K562 (cell line): ENCODE data around the gene TSPAN3. TPM values are rescaled to one million over a fixed set of nuclear protein-coding genes. Genes with fewer than 3 reads are reported as not detected.

Experiments
- ATAC-seq: fragments of 200-7000 bp; cut with Tn5 transposase; 3 replicates; pipeline ENCODE4 v1.9.1; 2020; ENCODE audit warnings: moderate library complexity
- BruUV-seq: library from RNA; stranded (reverse); fragments of 400-500 nt; replicated peaks from 2 replicates; lab custom pipeline; 2021; lab: Mats Ljungman, UMichigan
- CTCF ChIA-PET: fragments of 300-600 bp; formaldehyde crosslinking; extraction: SDS; loops from one replicate; lab custom pipeline; 2021; ENCODE audit warnings: low intra/inter-chr PET ratio; lab: Yijun Ruan, JAX
- POLR2A ChIA-PET: fragments of 300-600, 350-650 bp; sonication (Branson Sonifier 250); formaldehyde crosslinking; extraction: SDS; loops from one replicate; lab custom pipeline; 2021; ENCODE audit warnings: antibody characterized with exemption, inconsistent platforms; lab: Yijun Ruan, JAX
- DNase-seq, 4 experiments: peaks; one replicate each; pipeline versions ENCODE4 v3.0.0 to v3.0.0-alpha.2; 2011 to 2018; ENCODE audit warnings: low spot score in 3 of 4, mixed read lengths in 3 of 4; ENCODE audit errors: extremely low read depth in 1 of 4
- FAIRE-seq: peaks from 2 replicates; lab custom pipeline; 2011; peaks lifted over from hg19 to GRCh38; lab: Jason Lieb, UNC
- H2AFZ ChIP-seq: 2 replicates; pipeline ENCODE4 v1.6.0; 2011; ENCODE audit warnings: low read depth, low read length, control low read depth, inconsistent platforms
- H3K27ac ChIP-seq: fragments of 200-600 bp; 3 replicates; pipeline ENCODE4 v1.8.0; 2011; ENCODE audit warnings: low read depth, mild to moderate bottlenecking, control low read depth, inconsistent platforms, low read length, moderate library complexity, mixed read lengths; ENCODE audit errors: extremely low read depth
- H3K27me3 ChIP-seq, 2 experiments: fragments of 300-600 bp in 1 of 2; 2 replicates in 1 of 2; 3 replicates in 1 of 2; pipeline versions ENCODE4 v1.6.0 to v1.8.0; 2011; ENCODE audit warnings: inconsistent platforms in 2 of 2, low read length in 2 of 2, mild to moderate bottlenecking in 1 of 2, mixed read lengths in 1 of 2, moderate library complexity in 1 of 2; ENCODE audit not compliant: control insufficient read depth in 2 of 2, insufficient read depth in 2 of 2
- H3K36me3 ChIP-seq: fragments of 300-600 bp; 3 replicates; pipeline ENCODE4 v1.8.0; 2011; ENCODE audit warnings: mild to moderate bottlenecking, low read length, inconsistent platforms; ENCODE audit not compliant: control insufficient read depth, insufficient read depth
- H3K4me1 ChIP-seq, 2 experiments: fragments of 200-600 bp in 1 of 2; replicated peaks in 1 of 2; 2 replicates in 1 of 2; 3 replicates in 1 of 2; pipeline versions ENCODE4 v1.5.1 to v1.8.0; 2011; ENCODE audit warnings: inconsistent platforms in 2 of 2, low read length in 2 of 2, mild to moderate bottlenecking in 1 of 2, mixed read lengths in 1 of 2, moderate library complexity in 1 of 2; ENCODE audit not compliant: control insufficient read depth in 2 of 2, insufficient read depth in 2 of 2
- H3K4me2 ChIP-seq: 2 replicates; pipeline ENCODE4 v1.6.1; 2011; ENCODE audit warnings: low read length, control low read depth, inconsistent platforms, mixed read lengths; ENCODE audit not compliant: insufficient read depth
- H3K4me3 ChIP-seq: fragments of 200-600 bp; sonication (generic), shearing (Covaris generic); 2 replicates; pipeline ENCODE4 v1.5.1; 2016; ENCODE audit warnings: control low read depth, inconsistent platforms
- H3K79me2 ChIP-seq: fragments of 200-600 bp; 3 replicates; pipeline ENCODE4 v1.8.0; 2011; ENCODE audit warnings: low read length, inconsistent platforms; ENCODE audit not compliant: control insufficient read depth, insufficient read depth
- H3K9ac ChIP-seq, 2 experiments: 2 replicates each; pipeline versions ENCODE4 v1.6.0 to v1.6.1; 2011; ENCODE audit warnings: low read depth in 2 of 2, low read length in 2 of 2, control low read depth in 1 of 2, inconsistent platforms in 1 of 2, mild to moderate bottlenecking in 1 of 2, mixed read lengths in 1 of 2; ENCODE audit not compliant: insufficient read depth in 1 of 2
- H3K9me1 ChIP-seq: one replicate; pipeline ENCODE4 v1.6.0; 2011; ENCODE audit warnings: inconsistent platforms, mild to moderate bottlenecking, low read length, moderate library complexity; ENCODE audit not compliant: control insufficient read depth, insufficient read depth
- H3K9me3 ChIP-seq: replicated peaks from 2 replicates; pipeline ENCODE4 v1.5.1; 2011; ENCODE audit warnings: low read depth, low read length, inconsistent platforms; ENCODE audit not compliant: control insufficient read depth, insufficient read depth
- H4K20me1 ChIP-seq: replicated peaks from 2 replicates; pipeline ENCODE4 v1.6.1; 2011; ENCODE audit warnings: low read length, inconsistent platforms, mixed read lengths; ENCODE audit not compliant: control insufficient read depth, insufficient read depth
- ARID3B ChIP-seq: fragments of 250-450 bp; sonication (Bioruptor Pico); IDR thresholded peaks from 2 replicates; pipeline ENCODE4 v1.4.0; 2020; ENCODE audit warnings: borderline replicate concordance
- BRF2 ChIP-seq: IDR thresholded peaks from 3 replicates; pipeline ENCODE4 v1.6.1; 2011; ENCODE audit warnings: borderline replicate concordance, mild to moderate bottlenecking; ENCODE audit not compliant: insufficient read length, insufficient read depth
- CBX8 ChIP-seq: fragments of 200-600 bp; sonication (generic); IDR thresholded peaks from 2 replicates; pipeline ENCODE4 v1.6.1; 2012; ENCODE audit warnings: borderline replicate concordance, mixed run types, low read depth, mild to moderate bottlenecking, moderate library complexity, mixed read lengths, low read length, control low read depth, inconsistent platforms; ENCODE audit not compliant: poor library complexity, severe bottlenecking; ENCODE audit errors: extremely low read depth
- DMBX1 ChIP-seq: fragments of 250-450 bp; sonication (Bioruptor Pico); IDR thresholded peaks from 2 replicates; pipeline ENCODE4 v1.8.0; 2022; ENCODE audit warnings: inconsistent platforms, mild to moderate bottlenecking, moderate library complexity, borderline replicate concordance
- E2F6 ChIP-seq, 2 experiments: IDR thresholded peaks; 2 replicates each; pipeline ENCODE4 v1.6.1; 2011; ENCODE audit warnings: borderline replicate concordance in 1 of 2, control low read depth in 1 of 2, low read depth in 1 of 2, low read length in 1 of 2, mild to moderate bottlenecking in 1 of 2, mixed read lengths in 1 of 2, moderate library complexity in 1 of 2; ENCODE audit not compliant: insufficient read depth in 1 of 2, insufficient read length in 1 of 2, poor library complexity in 1 of 2, severe bottlenecking in 1 of 2; ENCODE audit errors: extremely low read depth in 1 of 2
- ELF4 ChIP-seq: fragments of 450-650 bp; formaldehyde crosslinking; IDR thresholded peaks from 2 replicates; pipeline ENCODE4 v1.4.0; 2022; ENCODE audit warnings: missing genetic modification characterization
- GTF2F1 ChIP-seq: IDR thresholded peaks from 2 replicates; pipeline ENCODE4 v1.6.1; 2011; ENCODE audit warnings: low read depth, low read length, improper control_type of control experiment
- HDAC6 ChIP-seq: IDR thresholded peaks from 2 replicates; pipeline ENCODE4 v1.6.1; 2012; ENCODE audit warnings: low read depth, mild to moderate bottlenecking, control low read depth, inconsistent platforms, low read length, moderate library complexity
- NCOA2 ChIP-seq, 2 experiments: fragments of 450-650 bp; IDR thresholded peaks; 2 replicates each; pipeline ENCODE4 v1.6.1; 2018; ENCODE audit warnings: mild to moderate bottlenecking in 2 of 2, moderate library complexity in 1 of 2; ENCODE audit not compliant: partially characterized antibody in 2 of 2
- NELFE ChIP-seq: IDR thresholded peaks from 2 replicates; pipeline ENCODE4 v1.6.1; 2011; ENCODE audit warnings: mild to moderate bottlenecking; ENCODE audit not compliant: insufficient read depth, insufficient read length
- TRIM24 ChIP-seq, 2 experiments: fragments of 450-650 bp; IDR thresholded peaks; 2 replicates each; pipeline ENCODE4 v1.6.1; 2016
- WGBS: fragments of 100-300 bp; shearing (Covaris generic); methylation state at CpG from one replicate; pipeline ENCODE4 v1.1.6; 2016; ENCODE audit warnings: low coverage, mixed read lengths; ENCODE audit not compliant: insufficient coverage; ENCODE audit errors: missing lambda C conversion rate; 5-methylcytosine and 5-hydroxymethylcytosine counted together
- in situ Hi-C: fragments of 300-500 bp; cut with MboI; formaldehyde crosslinking; loops from 4 replicates; pipeline ENCODE4 v1.15.0; 2018; ENCODE audit warnings: inconsistent platforms, mixed read lengths
- intact Hi-C: fragments of 100-400 bp; cut with micrococcal nuclease; formaldehyde crosslinking; loops from 2 replicates; pipeline ENCODE4 v1.14.2; 2022
- polyA plus RNA-seq, 8 experiments: library from polyadenylated mRNA; depleted of rRNA in 4 of 8; stranded (reverse) in 5 of 8; unstranded in 3 of 8; fragments of >200 nt; fragmentation: Nextera tagmentation in 2 of 8; fragmentation: Illumina TruSeq in 1 of 8; extraction: Ambion mirVana in 2 of 8; extraction: Trizol in 1 of 8; gene quantifications; 2 replicates each; pipeline versions ENCODE4 v1.2.1 to v1.2.3, GENCODE V29; 2011 to 2014; ENCODE audit warnings: inconsistent platforms in 1 of 8, missing spikeins in 1 of 8
- total RNA-seq, 7 experiments: library from RNA; depleted of rRNA in 6 of 7; stranded (reverse); fragments of >200 nt in 6 of 7; fragmentation: Illumina TruSeq in 2 of 7; extraction: Trizol in 2 of 7; gene quantifications; 2 replicates each; pipeline versions ENCODE4 v1.2.1 to v1.2.3, GENCODE V29; 2011 to 2021; ENCODE audit warnings: low replicate concordance in 1 of 7

The TSPAN3 gene
- total and polyA plus RNA-seq, 9 of the 15 experiments (the other 6 are each of a cell fraction or from before 2014, with no cell fraction given), result 14.3 to 144 (median 71.1) TPM

- DNase-seq, result no peak
- H3K9ac ChIP-seq, result no peak overlapping the region
- H4K20me1 ChIP-seq, result 0 out of 2 replicates have a peak, but pooled peaks cover 7% of the 10 kb centered on the region
- ChIA-PET CTCF (no interaction called here), POLR2A (interaction anchor here (0.7 to 1.2 kb wide), 2 partner anchors 9 to 1140 kb away, joined by 3 read pairs; no protein-coding TSS in a partner anchor)
- FAIRE-seq, result no peak
- H3K79me2 ChIP-seq, result no peaks in the 10 kb centered on the region
- H3K4me3 ChIP-seq, result no peak overlapping the region
- in situ Hi-C loops (no loop called here), intact Hi-C loops (no loop called here)
- H3K27ac ChIP-seq, result no peak overlapping the region
- WGBS, result 2% methylated on average over 16 of the region's 21 CpGs
- H3K36me3 ChIP-seq, result no peaks in the 10 kb centered on the region
- no peak overlapping the region for H2AFZ ChIP-seq
- peaks cover 7 to 61% of the 10 kb centered on the region in 2 experiments; a peak in 4 of 5 replicates for H3K27me3 ChIP-seq
- ATAC-seq, result no peak
- BruUV-seq, result no TSS peak
- H3K9me1 ChIP-seq, result no peaks in the 10 kb centered on the region
- TF ChIP-seq NELFE (no peak), NCOA2 (IDR thresholded peaks at IDR 0.05; ENCODE audit: partially characterized antibody in 2 of 2) (no peak), E2F6 (IDR thresholded peaks at IDR 0.05; ENCODE audit: borderline replicate concordance in 1 of 2, extremely low read depth in 1 of 2, insufficient read depth in 1 of 2, insufficient read length in 1 of 2, low read depth in 1 of 2, low read length in 1 of 2, poor library complexity in 1 of 2, severe bottlenecking in 1 of 2) (no peak), TRIM24 (IDR thresholded peaks at IDR 0.05) (no peak), DMBX1 (no peak), BRF2 (no peak), ARID3B (no peak), HDAC6 (no peak), ELF4 (no peak), CBX8 (no peak), GTF2F1 (no peak)
- no peaks in the 10 kb centered on the region for H3K4me1 ChIP-seq
- no peaks in the 10 kb centered on the region for H3K9me3 ChIP-seq
- H3K4me2 ChIP-seq, result no peak overlapping the region
Measured at GRCh38 chr15:77015646-77016320, 55.1 kb downstream of the TSPAN3 start.
